Stimulated activated naive CD8-positive, alpha-beta T cell treated with anti-CD3 and anti-CD28 coated beads, Interleukin-15, amount 100 ng/mL, for 72 hours (primary cell): Measurements from ENCODE around the gene NSUN3.
A peak's percentile ranks its signal among the peaks of the same experiment; 100 is the strongest.
"Not testable (repeated sequence)": the region's sequence is repeated elsewhere in the genome, so short reads cannot be mapped to it uniquely, and the experiment has no call there.

ENCODE experiments used
- ATAC-seq: fragments of 150-1000 bp; cut with Tn5 transposase; 2 replicates; pipeline ENCODE4 v1.10.0; 2021; ENCODE audit warnings: mild to moderate bottlenecking, moderate library complexity
- DNase-seq, 2 donors: peaks; one replicate each; pipeline ENCODE4 v3.0.0; 2021 to 2022
- H3K27ac Mint-ChIP-seq, 2 donors: one replicate each; pipeline ENCODE4 v1.8.0; 2022; ENCODE audit warnings: mild to moderate bottlenecking in 2 of 2, mixed read lengths in 2 of 2, moderate library complexity in 2 of 2
- H3K27me3 Mint-ChIP-seq: one replicate; pipeline ENCODE4 v1.8.0; 2022; ENCODE audit warnings: mixed read lengths
- H3K4me1 Mint-ChIP-seq: one replicate; pipeline ENCODE4 v1.8.0; 2022; ENCODE audit warnings: mild to moderate bottlenecking, mixed read lengths
- H3K4me3 Mint-ChIP-seq, 2 donors: one replicate each; pipeline ENCODE4 v1.8.0; 2022; ENCODE audit warnings: mild to moderate bottlenecking in 2 of 2, mixed read lengths in 2 of 2, moderate library complexity in 1 of 2
- H3K9me3 Mint-ChIP-seq, 2 donors: one replicate each; pipeline ENCODE4 v1.8.0; 2022; ENCODE audit warnings: mixed read lengths in 2 of 2

Gene NSUN3

GRCh38 chr3:94063496-94064119 lies 747 bp downstream of the NSUN3 start:
- ATAC-seq (no peak), DNase-seq (no peak)
- H3K4me1 Mint-ChIP-seq = peaks cover 45% of the 10 kb centered on the region
- H3K9me3 Mint-ChIP-seq = peaks cover 0 to 6% of the 10 kb centered on the region in 2 donors
- no peaks in the 10 kb centered on the region for H3K27me3 Mint-ChIP-seq
- peak overlapping the region; percentile 99 to 100 for H3K27ac Mint-ChIP-seq
- H3K4me3 Mint-ChIP-seq = peak overlapping the region; percentile 88 to 95

DNA sequence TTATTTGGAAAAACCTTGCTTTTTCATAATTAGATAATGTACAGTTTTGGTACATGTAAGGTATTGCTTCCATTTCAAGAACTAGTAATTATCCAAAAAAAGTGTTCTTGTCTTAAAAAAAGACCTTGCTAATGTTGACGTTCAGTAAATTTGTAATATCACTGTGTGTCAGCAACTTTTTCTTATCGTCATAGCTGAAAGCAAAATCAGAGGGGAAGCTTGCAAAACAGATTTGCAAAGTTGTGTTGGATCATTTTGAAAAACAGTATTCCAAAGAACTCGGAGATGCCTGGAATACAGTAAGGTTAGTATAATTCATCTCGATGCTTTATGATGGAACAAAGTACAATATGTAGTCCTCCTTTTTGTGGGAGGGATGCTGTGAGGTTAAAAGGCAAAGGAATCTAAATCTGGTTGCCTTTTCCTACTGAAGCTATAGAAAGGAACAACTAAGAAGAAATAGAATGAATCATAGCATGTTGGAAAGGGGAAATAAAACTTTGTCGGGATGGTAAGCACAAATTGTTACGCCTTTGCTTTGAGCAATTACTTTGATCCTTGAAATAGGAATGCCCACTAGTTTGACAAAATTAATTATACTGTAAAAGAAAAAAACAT lies 1.5 kb downstream of the NSUN3 start:
- H3K9me3 Mint-ChIP-seq = peaks cover 0 to 6% of the 10 kb centered on the region in 2 donors
- DNase-seq (no peak), ATAC-seq (no peak)
- H3K27ac Mint-ChIP-seq = peak overlapping the region in 1 of 2 donors; percentile 100
- peak overlapping the region; percentile 88 to 95 for H3K4me3 Mint-ChIP-seq
- H3K4me1 Mint-ChIP-seq = peaks cover 51% of the 10 kb centered on the region
- no peaks in the 10 kb centered on the region for H3K27me3 Mint-ChIP-seq

GRCh38 chr3:94065122-94065521 lies 2.3 kb downstream of the NSUN3 start:
- peaks cover 54% of the 10 kb centered on the region for H3K4me1 Mint-ChIP-seq
- peak overlapping the region; percentile 21 to 88 for H3K4me3 Mint-ChIP-seq
- H3K9me3 Mint-ChIP-seq = peaks cover 0 to 6% of the 10 kb centered on the region in 2 donors
- H3K27me3 Mint-ChIP-seq = no peaks in the 10 kb centered on the region
- ATAC-seq (no peak), DNase-seq (no peak)
- H3K27ac Mint-ChIP-seq = peak overlapping the region; percentile 42 to 58

DNA sequence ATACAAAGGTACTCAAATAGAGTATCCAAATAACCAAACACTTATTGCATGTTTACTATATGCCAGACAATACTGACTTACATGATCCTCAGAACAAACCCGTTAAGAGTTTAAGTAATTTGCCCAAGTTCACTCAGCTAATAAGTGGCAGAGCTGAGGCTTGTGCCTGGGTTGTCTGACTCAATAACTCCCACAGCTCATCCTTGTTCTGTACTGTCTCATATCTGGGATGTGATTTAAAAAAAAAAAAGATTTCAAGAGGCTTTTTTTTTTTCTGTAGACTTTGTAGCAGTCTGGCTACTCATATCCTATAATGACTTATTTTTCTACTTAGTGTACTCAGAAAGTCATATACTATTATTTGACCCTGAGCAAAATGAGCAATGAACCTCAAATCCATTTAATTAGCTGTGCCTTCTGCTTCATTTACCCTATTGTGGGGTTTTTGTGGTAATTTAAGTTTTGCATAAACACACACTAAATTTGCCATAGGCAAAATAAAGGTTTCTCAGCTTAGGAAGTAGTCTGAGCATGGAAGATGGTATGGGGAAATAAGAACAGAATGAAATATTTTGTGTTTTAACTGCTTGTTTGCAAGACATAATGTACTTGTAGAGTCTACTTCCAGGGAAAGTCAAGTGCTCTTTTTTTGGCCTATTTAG lies 3.1 kb downstream of the NSUN3 start:
- no peak for DNase-seq
- Mint-ChIP-seq H3K27ac (peak overlapping the region in 1 of 2 donors; percentile 47), H3K9me3 (peaks cover 0 to 6% of the 10 kb centered on the region in 2 donors), H3K4me1 (peaks cover 56% of the 10 kb centered on the region), H3K27me3 (no peaks in the 10 kb centered on the region), H3K4me3 (no peak overlapping the region)
- no peak for ATAC-seq

- H3K4me1 Mint-ChIP-seq = peaks cover 62% of the 10 kb centered on the region
Observed at GRCh38 chr3:94066506-94067500, 3.9 kb downstream of the NSUN3 start.

DNA sequence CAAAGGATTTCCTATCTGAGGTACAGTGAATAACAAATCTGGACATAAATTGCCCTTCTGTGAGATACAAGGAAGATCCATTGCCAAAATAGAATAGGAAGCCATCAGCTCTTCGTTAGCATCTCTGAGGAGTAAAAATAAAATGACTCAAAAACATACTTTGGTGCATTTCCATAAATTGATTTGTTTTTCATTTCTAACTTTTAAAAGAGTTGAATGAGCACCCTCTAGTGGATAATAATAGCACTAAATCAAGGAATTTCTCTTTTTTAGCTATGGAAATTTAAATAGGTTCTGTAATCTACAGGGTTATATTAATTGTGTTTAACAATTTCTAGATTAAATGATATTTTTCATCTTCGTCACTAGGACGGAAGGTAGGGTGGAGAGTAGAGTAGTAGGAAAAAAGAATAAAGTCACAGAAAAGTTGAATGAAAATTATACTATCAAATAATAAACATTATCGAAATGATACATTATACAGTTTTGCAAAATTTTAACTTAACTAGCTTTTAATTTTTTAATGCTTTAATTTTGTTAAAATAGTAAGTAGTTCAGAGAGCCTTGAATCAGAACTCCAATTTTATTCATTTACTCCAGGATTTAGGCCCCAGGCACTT lies 6.4 kb downstream of the NSUN3 start:
- H3K4me3 Mint-ChIP-seq = no peak overlapping the region
- peaks cover 66% of the 10 kb centered on the region for H3K4me1 Mint-ChIP-seq
- peaks cover 0 to 6% of the 10 kb centered on the region in 2 donors for H3K9me3 Mint-ChIP-seq
- H3K27ac Mint-ChIP-seq = no peak overlapping the region
- no peaks in the 10 kb centered on the region for H3K27me3 Mint-ChIP-seq
- no peak for ATAC-seq
- DNase-seq = no peak

More at GRCh38 chr3:94066506-94067500, 3.9 kb downstream of the NSUN3 start:
- Mint-ChIP-seq H3K27me3 (no peaks in the 10 kb centered on the region), H3K4me3 (no peak overlapping the region), H3K9me3 (peaks cover 0 to 6% of the 10 kb centered on the region in 2 donors), H3K27ac (peak overlapping the region in 1 of 2 donors; percentile 47)
- DNase-seq (no peak), ATAC-seq (no peak)

DNA sequence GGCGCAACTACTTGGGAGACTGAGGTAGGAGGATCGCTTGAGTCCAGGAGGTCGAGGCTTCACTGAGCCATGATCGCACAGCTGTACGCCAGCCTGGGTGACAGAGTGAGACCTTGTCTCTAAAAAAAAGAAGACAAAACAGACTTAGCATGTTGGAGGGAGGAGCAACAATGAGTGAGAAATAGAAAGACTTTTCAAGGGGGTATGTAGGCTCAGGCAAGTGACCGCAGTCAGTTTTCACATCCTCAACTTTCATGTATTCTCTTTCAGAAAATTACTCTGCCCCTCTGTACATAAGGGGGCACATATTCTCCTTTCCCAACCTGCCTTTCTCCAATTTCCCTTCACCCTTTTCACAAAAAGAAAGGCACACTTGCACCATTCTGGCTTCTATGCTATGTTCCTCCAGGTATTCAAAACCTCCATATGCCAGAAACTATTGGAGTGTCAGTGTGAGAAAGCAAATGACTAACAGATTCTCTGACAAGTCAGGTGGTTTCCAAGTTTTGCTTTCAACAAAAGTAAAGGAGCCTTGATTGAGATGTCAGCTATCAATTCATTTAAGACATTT lies 7.6 kb downstream of the NSUN3 start:
- Mint-ChIP-seq H3K9me3 (peaks cover 0 to 6% of the 10 kb centered on the region in 2 donors), H3K27me3 (no peaks in the 10 kb centered on the region), H3K27ac (no peak overlapping the region), H3K4me1 (peaks cover 60% of the 10 kb centered on the region), H3K4me3 (no peak overlapping the region)
- peak; percentile 67 for ATAC-seq
- no peak for DNase-seq

- ATAC-seq (peak; percentile 92), DNase-seq (no peak)
- Mint-ChIP-seq H3K9me3 (peaks cover 0 to 6% of the 10 kb centered on the region in 2 donors), H3K27ac (no peak overlapping the region), H3K4me3 (no peak overlapping the region), H3K4me1 (peaks cover 51% of the 10 kb centered on the region), H3K27me3 (no peaks in the 10 kb centered on the region)
Observed at GRCh38 chr3:94071713-94072284, 8.9 kb downstream of the NSUN3 start.

GRCh38 chr3:94076055-94076454 lies 13.2 kb downstream of the NSUN3 start:
- H3K4me3 Mint-ChIP-seq = no peak overlapping the region
- H3K4me1 Mint-ChIP-seq = peaks cover 57% of the 10 kb centered on the region
- no peak for DNase-seq
- ATAC-seq = no peak
- no peaks in the 10 kb centered on the region for H3K9me3 Mint-ChIP-seq
- no peaks in the 10 kb centered on the region for H3K27me3 Mint-ChIP-seq
- H3K27ac Mint-ChIP-seq = no peak overlapping the region

DNA sequence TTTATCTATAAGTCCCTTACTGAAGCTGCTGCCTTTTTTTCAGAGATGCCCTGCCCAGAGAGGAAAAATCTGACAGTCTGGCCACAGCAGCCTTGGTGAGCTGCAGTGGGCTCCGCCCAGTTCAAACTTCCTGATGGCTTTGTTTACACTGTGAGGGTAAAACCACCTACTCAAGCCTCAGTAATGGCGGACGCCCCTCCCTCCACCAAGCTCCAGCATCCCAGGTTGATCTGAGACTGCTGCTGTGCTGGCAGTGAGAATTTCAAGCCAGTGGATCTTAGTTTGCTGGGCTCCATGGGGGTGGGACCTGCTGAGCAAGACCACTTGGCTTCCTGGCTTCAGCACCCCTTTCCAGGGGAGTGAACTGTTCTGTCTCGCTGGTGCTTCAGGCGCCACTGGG lies 17.7 kb downstream of the NSUN3 start:
- H3K9me3 Mint-ChIP-seq, H3K4me3 Mint-ChIP-seq, DNase-seq, ATAC-seq, H3K27me3 Mint-ChIP-seq: not testable (repeated sequence)
- Mint-ChIP-seq H3K27ac (peak overlapping the region in 1 of 2 donors; percentile 48), H3K4me1 (peaks cover 48% of the 10 kb centered on the region)

- no peak overlapping the region for H3K27ac Mint-ChIP-seq
- no peak overlapping the region for H3K4me3 Mint-ChIP-seq
- DNase-seq (no peak), ATAC-seq (no peak)
- H3K9me3 Mint-ChIP-seq = no peaks in the 10 kb centered on the region
- H3K27me3 Mint-ChIP-seq = no peaks in the 10 kb centered on the region
- H3K4me1 Mint-ChIP-seq = peaks cover 48% of the 10 kb centered on the region
Observed at GRCh38 chr3:94081884-94082283, 19.0 kb downstream of the NSUN3 start.

DNA sequence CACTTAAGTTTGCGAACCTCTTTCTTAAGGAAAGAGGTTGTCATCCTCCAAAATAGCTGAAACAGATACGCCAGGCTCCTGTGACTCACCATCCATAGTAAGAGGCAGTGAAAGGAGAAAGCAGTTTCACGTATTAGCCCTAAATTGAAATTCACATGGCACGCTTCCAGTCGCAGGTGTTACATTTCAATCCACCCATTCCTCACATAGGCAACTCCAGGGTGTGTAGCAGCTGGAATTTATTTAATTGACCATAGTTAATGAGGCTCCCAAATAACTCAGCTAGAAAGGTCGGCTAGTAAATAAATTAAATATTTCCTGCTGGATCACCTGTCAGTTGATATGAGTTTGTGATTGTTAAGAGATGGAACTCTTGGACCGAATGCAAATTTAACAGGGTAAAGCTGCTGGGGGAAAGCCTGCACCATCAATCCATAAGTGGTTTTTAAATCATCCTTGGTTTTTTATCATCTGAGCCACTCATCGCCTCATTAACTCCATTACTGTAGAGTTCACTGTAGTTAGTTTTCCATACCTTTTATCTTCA lies 19.6 kb downstream of the NSUN3 start:
- H3K27ac Mint-ChIP-seq = no peak overlapping the region
- no peak for ATAC-seq
- H3K4me1 Mint-ChIP-seq = peaks cover 47% of the 10 kb centered on the region

DNA sequence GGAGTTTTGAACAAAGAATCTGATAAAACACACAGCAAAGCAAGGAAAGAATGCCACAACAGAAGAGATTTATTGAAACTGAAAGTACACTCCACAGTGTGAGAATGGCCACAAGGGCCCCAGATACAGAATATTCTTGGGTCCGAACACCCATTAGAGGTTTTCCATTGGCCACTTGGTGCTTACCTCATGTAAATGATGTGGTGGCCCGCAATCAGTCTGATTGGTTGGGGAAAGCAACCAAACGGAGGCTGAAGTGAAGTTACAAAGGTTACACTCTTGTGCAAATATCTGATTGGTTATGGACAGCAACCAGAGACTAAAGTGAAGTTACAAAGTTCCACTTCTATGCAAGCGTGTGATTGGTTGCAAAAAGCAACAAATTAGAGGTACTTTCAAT lies 20.4 kb downstream of the NSUN3 start:
- Mint-ChIP-seq H3K27ac (no peak overlapping the region), H3K27me3 (no peaks in the 10 kb centered on the region), H3K4me3 (no peak overlapping the region), H3K9me3 (no peaks in the 10 kb centered on the region), H3K4me1 (peaks cover 39% of the 10 kb centered on the region)
- DNase-seq (no peak), ATAC-seq (peak; percentile 46)

More for the DNA sequence above, 19.6 kb downstream of the NSUN3 start:
- no peaks in the 10 kb centered on the region for H3K9me3 Mint-ChIP-seq
- no peak for DNase-seq
- H3K4me3 Mint-ChIP-seq = no peak overlapping the region
- no peaks in the 10 kb centered on the region for H3K27me3 Mint-ChIP-seq

DNA sequence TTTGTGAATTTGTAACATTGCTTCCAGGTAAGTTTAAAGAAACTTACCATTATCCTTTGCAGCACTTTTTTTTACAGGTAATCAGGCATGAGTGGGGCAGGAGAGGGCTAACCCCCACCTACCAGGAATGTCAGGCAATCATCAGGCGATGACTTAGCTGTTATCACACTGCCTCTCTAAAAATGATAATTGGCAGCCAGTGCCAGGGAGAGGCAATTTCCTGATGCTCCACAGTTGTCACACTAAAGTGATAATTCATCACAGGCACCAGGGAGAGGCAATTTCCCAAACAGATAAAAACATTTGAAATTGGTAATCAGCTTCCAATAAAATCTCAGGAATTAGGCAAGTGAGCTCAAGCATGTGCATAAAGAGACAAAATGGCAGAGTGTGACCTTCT lies 26.3 kb downstream of the NSUN3 start:
- Mint-ChIP-seq H3K27ac (no peak overlapping the region), H3K27me3 (no peaks in the 10 kb centered on the region), H3K4me1 (no peaks in the 10 kb centered on the region), H3K4me3 (no peak overlapping the region), H3K9me3 (no peaks in the 10 kb centered on the region)
- ATAC-seq (no peak), DNase-seq (no peak)
